Measurements from ENCODE around the gene METTL8.

Gene METTL8

GRCh38 chr2:171289991-171290390 lies 143.8 kb downstream of the METTL8 start:
- no peak for DNase-seq
- in situ Hi-C loops (cut with HindIII; ENCODE audit: low pct_ligation_motif_present, low pct_unique_long_range_greater_than_20kb, low sequenced_read_pairs): no loop called here

- DNase-seq: no peak
- in situ Hi-C loops (cut with HindIII; ENCODE audit: low pct_ligation_motif_present, low pct_unique_long_range_greater_than_20kb, low sequenced_read_pairs): no loop called here
Observed at GRCh38 chr2:171289316-171289715, 144.5 kb downstream of the METTL8 start.

DNA sequence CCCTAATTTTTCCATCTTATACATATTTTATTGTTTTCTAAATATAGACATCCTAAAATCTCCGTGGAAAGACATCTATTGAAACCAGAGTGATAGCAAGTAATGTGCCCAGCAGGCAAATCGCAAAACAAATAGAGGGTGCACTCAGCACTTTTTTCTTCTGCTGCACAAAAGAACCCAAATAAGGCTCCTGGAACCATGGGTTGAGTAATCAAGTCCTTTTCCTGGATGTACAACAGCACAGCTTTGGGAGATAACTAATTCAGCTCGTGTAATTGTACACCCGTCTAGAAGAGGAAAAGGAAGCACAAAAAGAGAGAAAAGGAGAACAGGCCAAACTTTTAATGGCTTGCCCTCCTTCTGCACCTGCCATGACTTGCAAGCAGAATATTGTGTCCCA lies 146.2 kb downstream of the METTL8 start:
- DNase-seq: no peak
- in situ Hi-C loops (cut with HindIII; ENCODE audit: low pct_ligation_motif_present, low pct_unique_long_range_greater_than_20kb, low sequenced_read_pairs): no loop called here

DNA sequence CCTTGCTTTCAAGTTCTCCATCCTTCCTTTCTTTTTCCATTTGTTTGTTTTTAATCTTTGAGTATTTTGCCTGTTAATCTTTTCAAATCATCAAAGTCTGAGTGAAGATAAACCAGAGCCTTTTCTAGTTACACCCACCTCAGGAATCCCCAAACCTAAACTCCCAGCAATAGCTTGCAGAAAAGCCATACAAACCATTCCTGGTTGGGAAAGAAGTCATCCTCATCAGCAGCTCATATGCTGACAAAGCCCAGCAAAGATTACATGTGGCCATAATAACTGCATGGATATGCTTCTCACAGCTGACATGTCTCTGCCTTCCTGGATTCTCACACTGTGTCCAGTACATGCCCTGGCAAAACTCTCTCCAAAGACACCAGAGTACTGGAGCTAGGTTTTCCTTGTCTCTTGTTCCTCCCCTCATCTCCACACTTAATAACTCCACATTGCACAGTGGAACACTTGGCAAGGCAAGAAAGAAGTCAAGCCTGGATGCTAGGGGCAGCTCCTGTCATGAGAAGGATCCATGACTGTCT lies 146.7 kb downstream of the METTL8 start:
- DNase-seq: no peak
- in situ Hi-C loops (cut with HindIII; ENCODE audit: low pct_ligation_motif_present, low pct_unique_long_range_greater_than_20kb, low sequenced_read_pairs): no loop called here

GRCh38 chr2:171281110-171281509 lies 152.7 kb downstream of the METTL8 start:
- no peak for DNase-seq
- in situ Hi-C loops (cut with HindIII; ENCODE audit: low pct_ligation_motif_present, low pct_unique_long_range_greater_than_20kb, low sequenced_read_pairs): no loop called here

GRCh38 chr2:171279983-171280790 lies 153.6 kb downstream of the METTL8 start:
- no peak for DNase-seq
- in situ Hi-C loops (cut with HindIII; ENCODE audit: low pct_ligation_motif_present, low pct_unique_long_range_greater_than_20kb, low sequenced_read_pairs): no loop called here

GRCh38 chr2:171274757-171275156 lies 159.0 kb downstream of the METTL8 start:
- DNase-seq: no peak
- in situ Hi-C loops (cut with HindIII; ENCODE audit: low pct_ligation_motif_present, low pct_unique_long_range_greater_than_20kb, low sequenced_read_pairs): no loop called here

DNA sequence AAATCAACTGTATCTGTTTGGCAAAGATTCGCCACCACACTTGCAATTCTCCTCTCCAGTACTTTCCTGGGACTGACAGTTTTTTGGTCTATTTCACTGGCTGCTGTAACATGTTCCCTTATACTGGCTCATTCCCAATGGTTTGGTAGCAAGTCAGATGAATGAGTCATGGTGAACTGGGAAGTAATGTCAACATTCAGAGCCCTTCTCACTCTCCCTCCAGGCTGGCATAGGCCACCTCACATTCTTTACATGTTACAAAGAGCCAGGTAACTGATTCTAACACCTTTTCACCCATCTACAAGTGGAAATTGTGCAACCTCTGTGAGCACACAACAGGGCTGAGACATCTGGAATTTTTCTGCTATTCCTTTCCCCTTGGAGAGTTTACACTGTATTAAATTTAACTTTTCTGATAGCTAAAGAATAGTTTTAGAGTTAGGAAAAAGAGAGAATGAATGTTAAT lies 161.8 kb downstream of the METTL8 start:
- peak; percentile 89 for DNase-seq
- in situ Hi-C loops (cut with HindIII; ENCODE audit: low pct_ligation_motif_present, low pct_unique_long_range_greater_than_20kb, low sequenced_read_pairs): no loop called here

GRCh38 chr2:171271386-171271785 lies 162.4 kb downstream of the METTL8 start:
- in situ Hi-C loops (cut with HindIII; ENCODE audit: low pct_ligation_motif_present, low pct_unique_long_range_greater_than_20kb, low sequenced_read_pairs): no loop called here
- no peak for DNase-seq

DNA sequence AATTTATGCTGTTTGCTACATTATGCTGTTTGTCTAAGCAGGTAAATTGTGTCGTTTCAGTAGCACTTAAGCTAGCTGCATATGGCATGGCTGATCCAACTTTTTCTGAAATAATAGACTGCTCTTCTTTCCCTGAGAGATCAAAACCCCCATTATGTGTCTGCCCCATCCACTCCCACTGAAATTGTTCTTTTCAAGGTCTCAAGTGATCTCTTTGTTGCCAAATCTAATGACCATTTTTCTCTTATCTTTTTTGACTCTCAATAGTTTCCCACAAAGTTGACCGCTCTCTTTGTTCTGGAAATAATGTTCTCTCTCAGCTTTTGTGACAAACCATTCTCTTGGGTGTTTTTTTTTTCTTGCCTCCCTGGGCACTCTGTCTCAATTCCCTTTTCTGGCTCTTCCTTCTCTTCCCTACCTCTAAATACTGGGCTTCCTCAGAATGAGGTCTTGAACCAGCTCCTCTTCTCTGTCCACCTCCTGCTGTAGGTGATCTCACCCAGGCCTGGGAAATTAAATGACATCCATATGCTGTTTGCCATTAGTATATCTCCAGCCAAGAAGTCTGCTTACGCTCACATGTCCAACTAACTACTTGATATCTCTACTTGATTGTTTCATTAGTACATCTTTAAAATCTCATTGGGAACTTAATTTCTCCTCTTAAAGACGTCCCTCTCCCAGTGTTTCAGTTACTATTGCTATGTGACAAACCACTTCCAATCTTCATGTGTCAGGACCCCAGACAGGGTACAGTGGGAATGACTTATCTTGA lies 165.7 kb downstream of the METTL8 start:
- DNase-seq: no peak
- in situ Hi-C loops (cut with HindIII; ENCODE audit: low pct_ligation_motif_present, low pct_unique_long_range_greater_than_20kb, low sequenced_read_pairs): no loop called here

Measured in ACHN (cell line).